Endometrium (tissue), 2 donors: ENCODE results near the gene ATL1.

Experiments
- FAIRE-seq: peaks from 2 replicates; lab custom pipeline; 2012; peaks lifted over from hg19 to GRCh38; lab: Jason Lieb, UNC
- donor health status: control.
- donor health status: control.

The ATL1 gene

DNA sequence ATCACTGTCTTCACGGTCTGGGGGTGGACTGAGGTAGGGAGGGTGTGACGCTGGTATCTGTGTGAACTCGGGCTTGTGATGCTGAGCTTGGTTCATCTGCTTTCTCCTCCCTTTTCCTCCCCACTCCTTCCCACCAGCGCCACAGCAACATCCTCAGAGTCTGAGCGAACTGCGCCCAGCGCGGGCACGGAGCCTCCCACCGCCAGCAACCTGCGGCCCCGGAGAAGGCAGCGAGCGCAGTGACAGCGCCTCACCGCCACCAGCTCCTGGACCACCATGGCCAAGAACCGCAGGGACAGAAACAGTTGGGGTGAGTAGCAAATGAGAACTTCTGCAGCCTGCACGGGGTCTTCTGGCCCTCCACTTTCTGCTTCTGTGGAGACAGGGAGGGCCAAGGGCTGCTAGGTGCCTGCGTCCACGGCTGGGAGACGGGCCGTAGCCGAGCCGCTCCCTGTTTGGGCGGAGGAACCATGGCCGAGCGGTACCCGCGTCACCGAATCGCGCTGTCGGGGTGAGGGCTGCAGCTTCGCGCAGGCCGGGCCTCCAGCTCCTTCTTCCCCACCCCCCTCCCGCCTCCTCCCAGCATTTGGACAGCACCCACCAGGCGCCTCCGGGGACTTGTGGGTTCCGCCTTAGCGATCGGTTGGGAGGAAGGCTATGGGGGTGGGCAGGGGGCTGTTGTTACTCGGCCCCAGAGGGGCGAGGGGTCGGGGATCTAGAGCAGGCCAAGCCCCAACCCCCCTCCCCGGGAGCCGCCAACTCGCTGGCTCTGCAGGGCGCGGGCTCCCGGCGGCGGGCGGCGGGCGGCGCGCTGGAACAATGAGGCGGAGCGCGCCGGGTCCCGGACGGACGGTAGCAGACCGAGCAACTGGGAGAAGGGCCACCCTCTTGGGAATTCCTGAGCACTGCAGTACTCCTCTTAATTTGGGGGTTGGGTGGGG, at the start of gene ATL1:
ATL1 (plus strand) TSS at position 156 of the 941 bp plus-strand sequence; CDS start at position 277, 121 bp downstream.
- FAIRE-seq, result no peak

- no peak for FAIRE-seq
Measured at GRCh38 chr14:50510157-50510556, 49.8 kb upstream of the ATL1 start.

DNA sequence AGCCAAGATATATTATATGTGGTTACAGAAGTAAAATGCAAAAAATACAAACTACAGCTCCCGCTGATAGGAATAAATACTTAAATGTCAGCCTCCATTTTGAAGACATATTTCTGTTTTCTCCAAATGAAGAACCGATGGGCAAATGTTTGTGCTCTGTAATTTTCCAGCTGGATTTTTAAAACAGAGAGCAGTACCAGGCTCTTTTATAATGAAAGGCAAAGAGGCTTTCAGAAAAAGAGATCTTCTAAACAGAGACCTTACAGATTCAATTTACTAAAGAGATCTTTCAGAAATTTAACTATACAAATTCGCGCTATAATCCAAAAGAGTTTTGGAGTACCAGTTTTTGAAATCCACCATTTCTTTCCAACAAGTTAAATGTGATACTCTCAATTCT, 47.5 kb upstream of the ATL1 start:
- no peak for FAIRE-seq

- no peak for FAIRE-seq
Measured at GRCh38 chr14:50516091-50516490, 43.9 kb upstream of the ATL1 start.

DNA sequence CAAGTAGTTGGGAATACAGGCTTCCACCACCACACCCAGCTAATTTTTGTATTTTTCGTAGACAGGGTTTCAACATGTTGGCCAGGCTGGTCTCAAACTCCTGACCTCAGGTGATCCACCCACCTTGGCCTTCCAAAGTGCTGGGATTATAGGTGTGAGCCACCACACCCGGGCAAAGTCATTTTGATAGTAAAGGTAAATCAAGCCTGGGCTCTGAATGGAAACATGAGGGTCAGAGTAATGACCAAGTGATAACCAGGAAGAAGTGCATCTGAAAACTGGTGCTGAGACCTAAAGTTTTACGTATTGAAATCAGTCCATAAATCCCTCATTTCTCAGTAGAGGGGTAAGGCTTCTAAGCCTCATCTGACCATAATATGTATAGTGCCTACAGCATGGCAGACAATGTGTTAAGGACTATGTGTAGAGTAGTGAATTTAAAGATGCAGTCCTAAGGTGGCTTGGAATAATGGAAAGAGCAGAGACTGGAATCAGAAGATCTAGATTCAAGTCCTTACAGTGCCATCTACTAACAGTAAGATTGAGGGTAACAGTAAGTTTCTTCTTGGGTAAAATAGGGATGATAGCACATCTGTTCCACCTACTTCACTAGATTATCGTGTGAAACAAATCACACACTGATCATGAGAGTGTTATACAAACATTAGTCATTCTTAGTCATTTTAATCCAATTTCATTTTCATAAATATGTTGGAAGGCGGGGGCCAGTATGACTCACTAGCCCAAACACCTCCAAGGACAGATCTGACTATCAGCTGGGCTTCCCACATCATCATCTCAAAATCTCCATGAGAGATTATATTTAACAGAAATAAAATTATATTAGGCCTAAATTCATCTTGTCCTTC, 38.8 kb upstream of the ATL1 start:
- no peak for FAIRE-seq

DNA sequence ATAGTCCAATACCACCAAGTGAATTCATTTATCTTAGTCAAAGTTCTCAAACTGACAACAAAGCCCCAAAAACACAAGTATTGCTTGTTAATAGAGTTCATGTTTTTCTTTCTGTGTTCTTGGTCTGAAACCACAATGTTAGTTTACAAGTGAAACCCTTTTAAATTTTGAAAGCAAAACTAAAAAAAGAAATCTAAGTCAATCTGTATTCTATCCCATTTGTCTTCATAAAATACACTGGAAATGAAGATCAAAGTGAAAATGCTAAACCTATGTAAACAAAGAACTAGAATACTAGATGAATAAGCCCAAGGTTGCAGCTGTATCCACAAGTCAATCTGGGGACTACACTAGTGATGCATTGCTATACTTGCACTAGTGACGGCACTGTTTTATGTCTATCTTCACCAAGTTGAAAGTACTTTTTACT, 38.0 kb upstream of the ATL1 start:
- peak; percentile 87 for FAIRE-seq

DNA sequence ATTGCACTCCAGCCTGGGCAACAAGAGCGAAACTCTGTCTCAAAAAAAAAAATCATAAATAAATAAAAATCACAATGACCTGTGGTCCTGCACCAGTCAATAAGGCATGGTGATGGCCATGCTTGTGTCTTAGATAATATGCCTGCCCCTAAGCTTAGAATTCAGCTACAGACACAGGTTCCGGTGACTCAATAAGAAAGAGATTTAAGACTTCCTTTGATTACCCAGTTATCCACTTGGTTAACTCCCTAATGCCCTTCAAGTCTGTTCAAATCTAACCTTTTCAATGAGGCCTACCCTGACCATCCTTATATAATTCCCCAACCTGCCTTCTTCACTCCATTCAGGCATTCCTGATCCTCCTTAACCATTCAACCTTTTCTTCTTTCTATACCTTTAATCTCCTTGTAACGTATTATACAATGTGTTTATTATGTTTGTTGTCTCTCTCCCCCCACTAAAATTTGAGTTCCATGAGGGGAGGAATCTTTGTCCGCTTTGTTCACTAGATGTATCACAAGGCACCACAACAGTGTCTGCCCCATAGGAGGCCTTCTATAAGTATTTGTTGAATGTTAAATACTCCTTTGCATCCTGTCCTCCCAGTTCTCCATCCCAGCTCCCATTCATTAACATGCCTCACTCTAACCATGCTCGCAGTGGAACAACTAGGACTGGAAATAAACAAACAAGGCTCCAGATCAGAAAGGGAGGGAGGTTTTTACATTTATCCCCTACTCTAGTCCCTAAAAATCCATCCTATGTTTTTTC, 36.5 kb upstream of the ATL1 start:
- FAIRE-seq, result no peak

- FAIRE-seq, result no peak
Measured at GRCh38 chr14:50524060-50524459, 35.9 kb upstream of the ATL1 start.

GRCh38 chr14:50524731-50525515, 35.0 kb upstream of the ATL1 start:
- no peak for FAIRE-seq

- no peak for FAIRE-seq
Measured at GRCh38 chr14:50528000-50528399, 31.9 kb upstream of the ATL1 start.

GRCh38 chr14:50529288-50530179, 30.4 kb upstream of the ATL1 start:
- FAIRE-seq, result no peak

- no peak for FAIRE-seq
Measured at GRCh38 chr14:50530358-50530757, 29.6 kb upstream of the ATL1 start.

DNA sequence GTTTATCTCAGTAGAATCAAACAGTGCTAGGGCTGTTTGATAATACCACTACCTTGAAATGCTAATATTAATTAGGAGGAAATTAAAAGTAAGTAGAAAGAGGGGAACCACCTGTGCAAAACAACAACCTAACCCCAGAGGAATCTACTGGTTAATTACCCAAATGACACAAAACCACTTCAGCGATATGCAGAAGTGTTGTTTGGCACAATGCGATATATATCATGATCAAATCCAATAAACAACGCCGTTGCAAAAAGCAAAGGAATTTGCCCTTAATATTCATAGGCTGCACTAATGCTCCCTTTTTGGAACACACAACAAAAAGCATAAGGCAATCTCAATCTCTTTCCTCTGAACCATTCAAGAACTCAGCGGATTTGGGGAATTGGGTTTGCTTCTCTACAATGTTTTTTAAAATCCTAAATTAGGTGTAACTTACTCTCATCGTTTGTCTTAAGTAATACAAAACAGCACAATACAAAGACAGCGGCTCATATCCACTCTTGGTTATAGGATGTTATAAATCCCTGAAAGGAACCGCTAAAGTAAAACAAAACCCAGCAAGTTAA, 29.1 kb upstream of the ATL1 start:
- FAIRE-seq, result no peak

DNA sequence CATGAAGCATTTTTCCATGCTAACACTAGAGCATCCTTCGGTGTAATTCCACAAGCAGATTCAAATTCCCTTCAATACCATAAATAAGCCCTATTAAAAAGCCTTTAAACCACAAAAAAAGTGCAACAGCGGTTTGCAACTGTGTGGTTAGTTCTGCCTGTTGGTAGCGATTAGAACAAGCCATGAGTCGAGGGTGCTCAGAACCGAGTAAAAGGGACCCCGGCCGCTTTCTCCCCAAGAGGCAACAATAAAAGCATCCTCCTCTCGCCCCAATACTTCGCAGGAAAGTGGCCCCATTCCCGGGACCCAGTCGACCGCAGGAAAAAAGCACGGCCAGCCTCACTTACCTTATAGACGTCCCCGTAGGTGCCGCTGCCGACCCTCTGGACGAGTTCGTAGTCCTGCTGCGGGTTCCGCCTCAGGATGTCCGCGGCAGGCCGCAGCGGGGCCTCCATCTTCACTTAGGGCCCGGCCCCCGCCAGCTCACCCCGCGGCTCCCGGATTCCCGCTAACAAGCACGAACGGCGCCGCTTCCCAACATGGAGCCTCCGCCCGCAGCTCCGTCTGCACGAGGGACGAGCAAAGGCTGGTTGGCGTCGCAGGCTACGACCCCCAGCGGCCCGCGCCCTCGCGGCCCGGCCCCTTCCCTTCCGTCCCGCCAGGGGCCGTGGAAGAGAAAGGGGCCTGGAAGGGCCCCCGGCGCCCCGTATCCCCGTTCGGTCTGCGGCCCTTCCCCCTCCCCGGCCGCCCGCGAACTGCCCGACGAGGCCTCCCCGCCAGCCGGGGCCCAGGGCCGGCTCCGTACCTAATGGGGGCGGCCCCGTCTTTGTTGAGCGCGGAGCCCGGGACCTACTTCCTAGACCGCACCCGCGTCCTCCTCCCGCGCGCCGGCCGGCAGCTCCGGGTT, 28.1 kb upstream of the ATL1 start:
- no peak for FAIRE-seq

DNA sequence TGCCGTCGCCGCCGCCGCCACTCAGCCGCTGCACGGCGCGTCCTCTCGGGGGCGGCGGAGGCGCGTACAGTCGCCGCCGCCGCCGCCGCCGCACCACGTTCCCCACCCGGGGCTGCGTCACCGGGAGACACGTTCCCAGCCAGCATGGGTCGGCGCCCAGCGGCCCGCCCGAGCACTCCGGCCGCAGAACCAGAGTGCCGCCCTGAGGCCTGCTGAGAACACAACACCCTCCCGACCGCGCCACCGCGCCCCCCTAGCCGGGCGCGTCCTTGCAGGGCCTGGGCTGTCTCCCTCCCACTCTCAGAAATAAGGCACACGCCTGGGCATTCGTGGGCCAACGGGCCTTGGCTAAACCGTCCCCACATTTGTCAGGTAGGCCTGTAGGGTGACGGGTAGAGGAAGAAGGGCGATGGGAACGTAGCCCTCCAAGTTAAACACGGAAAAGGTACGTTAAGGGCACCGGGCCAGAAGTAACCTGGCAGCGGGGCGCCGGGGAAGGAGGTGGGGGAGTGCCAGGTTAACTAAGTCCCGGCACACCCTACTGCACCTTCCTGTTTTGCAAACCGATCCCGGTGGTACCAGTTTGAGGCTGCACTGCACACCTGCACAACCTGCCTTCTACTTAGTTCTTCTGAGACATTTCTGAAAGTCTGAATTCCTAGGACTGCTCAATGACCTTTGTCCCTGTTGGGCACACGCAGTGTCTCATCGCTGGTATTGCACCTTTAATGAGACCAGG, 27.3 kb upstream of the ATL1 start, which contains the start of gene MAP4K5:
MAP4K5 (minus strand) TSS at position 68 of the 739 bp plus-strand sequence. CDS start 520 bp downstream, outside the sequence.
- no peak for FAIRE-seq

GRCh38 chr14:50533241-50533705, 26.7 kb upstream of the ATL1 start:
- no peak for FAIRE-seq

DNA sequence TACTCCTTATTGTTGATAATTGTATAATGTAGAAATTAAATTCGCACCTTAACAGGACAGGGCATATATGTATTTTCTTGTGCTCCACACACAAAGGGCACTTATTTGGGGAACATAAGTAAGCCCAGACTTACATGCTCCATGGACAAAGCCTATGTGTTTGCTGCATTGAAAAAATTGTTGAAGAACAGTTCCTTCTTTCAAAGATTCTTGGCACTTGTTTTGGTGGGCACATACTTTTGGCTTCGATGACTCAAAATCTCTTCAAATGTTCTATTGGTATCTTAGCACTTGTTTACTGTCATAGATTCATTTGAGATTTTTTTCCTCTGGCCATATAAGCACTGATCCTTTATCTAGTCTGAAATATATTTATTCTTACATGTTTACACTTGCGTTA, 26.1 kb upstream of the ATL1 start:
- FAIRE-seq, result no peak

- FAIRE-seq, result no peak
Measured at GRCh38 chr14:50534416-50534815, 25.5 kb upstream of the ATL1 start.
